ENCODE measurements around the gene CYTH4. TPM values are rescaled to one million over a fixed set of nuclear protein-coding genes. Genes with fewer than 3 reads are reported as not detected.
A peak's percentile ranks its signal among the peaks of the same experiment; 100 is the strongest.

The CYTH4 gene
- total and polyA plus RNA-seq, 2 of the 8 experiments (the other 6 are each of a cell fraction or from before 2014, with no cell fraction given) = 0.09 TPM; not detected in 1

DNA sequence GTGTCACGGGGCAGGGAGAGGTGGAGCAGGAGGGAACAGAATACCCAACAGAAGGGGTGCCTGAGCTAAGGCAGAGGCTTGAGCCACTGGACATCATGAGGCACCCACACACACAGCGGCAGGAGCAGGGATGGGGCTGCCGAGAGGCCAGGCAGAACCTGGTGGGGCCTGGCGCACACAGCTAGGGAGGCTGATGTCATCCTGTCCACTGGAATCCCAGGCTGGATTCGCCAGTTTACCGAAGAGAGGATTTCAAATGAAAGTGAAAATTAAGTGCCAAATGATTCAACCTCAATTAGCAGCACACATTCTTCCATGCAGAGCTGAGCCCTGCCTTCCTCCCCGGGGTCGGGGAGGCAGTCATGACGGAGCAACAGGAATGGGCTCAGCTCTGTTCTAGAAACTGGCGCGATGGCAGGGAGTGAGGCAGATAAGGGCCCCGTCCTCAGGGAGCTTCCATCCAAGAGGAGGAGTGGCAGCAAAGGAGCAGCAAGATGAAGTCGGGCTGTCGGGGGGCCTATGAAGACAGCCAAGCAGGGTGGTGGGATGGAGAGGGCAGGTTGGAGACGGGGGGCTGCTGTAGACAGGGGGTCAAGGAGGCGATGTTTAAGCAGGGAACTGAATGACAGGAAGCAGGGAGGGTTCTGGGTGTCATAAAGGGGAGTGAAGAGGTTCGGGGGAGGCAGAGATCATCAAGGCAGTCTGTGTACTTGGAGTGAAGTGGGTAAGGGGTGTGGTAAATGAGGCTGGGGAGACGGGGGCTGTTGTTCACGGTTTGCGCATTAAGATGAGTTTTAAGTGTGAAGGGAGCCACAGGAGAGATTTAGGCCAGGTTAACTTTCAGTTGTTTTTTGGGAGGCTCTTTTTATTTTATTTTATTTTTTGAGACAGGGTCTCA lies 44.7 kb upstream of the CYTH4 start:
- FAIRE-seq (no peak), DNase-seq (ENCODE audit: low read depth in 1 of 2, low spot score in 2 of 2) (no peak)
- Histone ChIP-seq H3K23me2 (ENCODE audit: low read depth, low read length) (no peaks in the 10 kb centered on the region), H3K4me2 (ENCODE audit: insufficient read depth in 1 of 2, low read depth in 2 of 2, low read length in 2 of 2) (no peak overlapping the region), H3K56ac (replicated peaks; ENCODE audit: insufficient read length, low read depth, low read length) (no peak overlapping the region), H2AK5ac (ENCODE audit: low read depth, low read length) (no peak overlapping the region), H3K23ac (ENCODE audit: insufficient read length) (no peak overlapping the region), H3K9ac (replicated peaks in 1 of 4; ENCODE audit: extremely low read depth in 1 of 4, low read depth in 3 of 4, low read length in 3 of 4) (no peak overlapping the region), H3K27ac (ENCODE audit: low read depth, low read length) (no peak overlapping the region), H2BK20ac (ENCODE audit: low read length) (no peak overlapping the region), H3K4me3 (ENCODE audit: extremely low read depth in 1 of 4, insufficient read depth in 2 of 4, low read depth in 3 of 4, low read length in 4 of 4) (no peak overlapping the region), H2BK5ac (ENCODE audit: low read depth, low read length) (no peak overlapping the region), H3K9me3 (ENCODE audit: insufficient read depth in 2 of 2, low read depth in 1 of 2, low read length in 1 of 2) (no peaks in the 10 kb centered on the region), H3K14ac (ENCODE audit: insufficient read length) (no peak overlapping the region), H4K20me1 (replicated peaks in 1 of 2; ENCODE audit: control insufficient read depth in 1 of 2, insufficient read depth in 2 of 2, low read length in 2 of 2) (no peaks in the 10 kb centered on the region), H4K5ac (ENCODE audit: insufficient read length, low read depth, low read length) (no peak overlapping the region), H3K4ac (replicated peaks; ENCODE audit: insufficient read length, low read depth, low read length) (no peak overlapping the region), H3K36me3 (ENCODE audit: control insufficient read depth in 2 of 4, insufficient read depth in 4 of 4, low read length in 3 of 4) (no peaks in the 10 kb centered on the region), H2BK15ac (ENCODE audit: low read length) (peak overlapping the region; percentile 29; the same call in 1 of the 2 replicates), H4K91ac (replicated peaks; ENCODE audit: insufficient read length, low read length) (peak overlapping the region; percentile 34), H2BK12ac (ENCODE audit: low read depth, low read length) (no peak overlapping the region), H2BK120ac (replicated peaks; ENCODE audit: low read depth, low read length) (no peak overlapping the region), H4K8ac (ENCODE audit: extremely low read depth, insufficient read depth, low read length) (no peak overlapping the region; the same call in 1 of the 2 replicates), H3K18ac (ENCODE audit: extremely low read depth, low read length) (no peak overlapping the region), H3K4me1 (replicated peaks in 1 of 4; ENCODE audit: control insufficient read depth in 3 of 4, insufficient read depth in 4 of 4, low read length in 3 of 4) (peaks cover 0 to 9% (median 1%) of the 10 kb centered on the region in 4 experiments; a peak in 4 of 7 replicates), H3K79me2 (ENCODE audit: control insufficient read depth in 1 of 2, insufficient read depth in 2 of 2, low read length in 2 of 2) (no peaks in the 10 kb centered on the region), H2AFZ (ENCODE audit: low read length) (no peak overlapping the region), H3K79me1 (ENCODE audit: low read depth, low read length) (no peaks in the 10 kb centered on the region), H3K27me3 (replicated peaks in 1 of 4; ENCODE audit: control insufficient read depth in 3 of 4, extremely low read depth in 1 of 4, insufficient read depth in 3 of 4, low read length in 3 of 4) (no peaks in the 10 kb centered on the region)
- ChIA-PET POLR2A (ENCODE audit: partially characterized antibody) (interaction anchor here (0.6 kb wide), 1 partner anchor 38 kb away, joined by 3 read pairs; no protein-coding TSS in a partner anchor), CTCF (ENCODE audit: partially characterized antibody) (interaction anchor here (0.7 to 9.1 kb wide), 10 partner anchors 10 to 247 kb away, joined by 3 to 97 read pairs (median 3); partner anchors contain the start of gene CYTH4)
- WGBS, 2 experiments (ENCODE audit: extremely low coverage in 1 of 2, insufficient coverage in 1 of 2, insufficient read length in 1 of 2, insufficient replicate concordance in 2 of 2, low coverage in 1 of 2, low lambda C conversion rate in 2 of 2, missing lambda C conversion rate in 1 of 2) = 86% methylated on average over 20 of the region's 20 CpGs; no CpG with 5 or more reads in 1 of the 2 experiments
- TF ChIP-seq TAF7 (optimal IDR thresholded peaks at IDR 0.05; ENCODE audit: borderline replicate concordance, low read depth, low read length) (no peak), SP1 (IDR thresholded peaks at IDR 0.05; ENCODE audit: low read depth, low read length) (no peak), MAFK (IDR thresholded peaks at IDR 0.05; ENCODE audit: low read depth, low read length) (no peak), POU5F1 (IDR thresholded peaks at IDR 0.05; ENCODE audit: low read depth, low read length) (no peak), EGR1 (IDR thresholded peaks at IDR 0.05; ENCODE audit: borderline replicate concordance, low read depth, low read length) (no peak), BRCA1 (IDR thresholded peaks at IDR 0.05; ENCODE audit: low read depth, low read length) (no peak), RXRA (IDR thresholded peaks at IDR 0.05; ENCODE audit: insufficient read depth, low read depth, low read length) (no peak), BACH1 (IDR thresholded peaks at IDR 0.05; ENCODE audit: low read length) (no peak), KDM5A (IDR thresholded peaks at IDR 0.05; ENCODE audit: low read length) (no peak), SP4 (IDR thresholded peaks at IDR 0.05; ENCODE audit: low read length) (no peak), SIN3A (conservative IDR thresholded peaks at IDR 0.05 in 1 of 2, IDR thresholded peaks at IDR 0.05 in 1 of 2; ENCODE audit: low read depth in 1 of 2, low read length in 2 of 2) (no peak), ZNF274 (IDR thresholded peaks at IDR 0.05; ENCODE audit: borderline replicate concordance, extremely low read depth, low read length) (no peak), ASH2L (IDR thresholded peaks at IDR 0.05; ENCODE audit: low read length) (no peak)

Data from H1 (cell line).